ENCODE measurements around the gene CD99. TPM values are rescaled to one million over a fixed set of nuclear protein-coding genes. Genes with fewer than 3 reads are reported as not detected.

CD99 gene
- total and polyA plus RNA-seq, 2 of the 13 experiments (the other 11 are each of a cell fraction or from before 2014, with no cell fraction given): 78.8 to 111 TPM

- FAIRE-seq (no peak), ATAC-seq (no peak), DNase-seq (ENCODE audit: low spot score) (no peak)
- H2AFZ ChIP-seq (ENCODE audit: low read length): no peak overlapping the region
- BruUV-seq (replicated peaks): no TSS peak
- in situ Hi-C loops (cut with HindIII; ENCODE audit: extremely low pct_ligation_motif_present, low pct_unique_long_range_greater_than_20kb) (no loop called here), intact Hi-C loops (cut with micrococcal nuclease; ENCODE audit: unreplicated experiment) (no loop called here)
- peaks cover 38% of the 10 kb centered on the region for H3K4me1 ChIP-seq (ENCODE audit: insufficient read depth, low read length)
- TF ChIP-seq ZFAT (CRISPR knock-in tag; conservative IDR thresholded peaks at IDR 0.05) (no peak), ZBTB7A (CRISPR knock-in tag; IDR thresholded peaks at IDR 0.05) (no peak), NFKB2 (CRISPR knock-in tag; IDR thresholded peaks at IDR 0.05; ENCODE audit: borderline replicate concordance) (no peak), TCF7 (IDR thresholded peaks at IDR 0.05; ENCODE audit: low read depth) (peak; percentile 42; the same call in 1 of the 2 replicates), SRF (IDR thresholded peaks at IDR 0.05; ENCODE audit: low read depth, low read length) (peak; percentile 67; the same call in 1 of the 2 replicates), ZSCAN25 (CRISPR knock-in tag; IDR thresholded peaks at IDR 0.05) (no peak), NR1H2 (CRISPR knock-in tag; IDR thresholded peaks at IDR 0.05; ENCODE audit: borderline replicate concordance, low read depth) (no peak), THRA (CRISPR knock-in tag; IDR thresholded peaks at IDR 0.05; ENCODE audit: borderline replicate concordance) (peak; percentile 34; the same call in 1 of the 2 replicates)
- TF ChIP-seq, protein P1, sequence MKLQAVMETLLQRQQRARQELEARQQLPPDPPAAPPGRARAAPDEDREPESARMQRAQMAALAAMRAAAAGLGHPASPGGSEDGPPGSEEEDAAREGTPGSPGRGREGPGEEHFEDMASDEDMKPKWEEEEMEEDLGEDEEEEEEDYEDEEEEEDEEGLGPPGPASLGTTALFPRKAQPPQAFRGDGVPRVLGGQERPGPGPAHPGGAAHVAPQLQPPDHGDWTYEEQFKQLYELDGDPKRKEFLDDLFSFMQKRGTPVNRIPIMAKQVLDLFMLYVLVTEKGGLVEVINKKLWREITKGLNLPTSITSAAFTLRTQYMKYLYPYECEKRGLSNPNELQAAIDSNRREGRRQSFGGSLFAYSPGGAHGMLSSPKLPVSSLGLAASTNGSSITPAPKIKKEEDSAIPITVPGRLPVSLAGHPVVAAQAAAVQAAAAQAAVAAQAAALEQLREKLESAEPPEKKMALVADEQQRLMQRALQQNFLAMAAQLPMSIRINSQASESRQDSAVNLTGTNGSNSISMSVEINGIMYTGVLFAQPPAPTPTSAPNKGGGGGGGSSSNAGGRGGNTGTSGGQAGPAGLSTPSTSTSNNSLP (IDR thresholded peaks at IDR 0.05; ENCODE audit: low read depth, low read length): 0 out of 2 replicates have a peak, but pooled peaks have one; percentile 28
- TF ChIP-seq, protein P2, sequence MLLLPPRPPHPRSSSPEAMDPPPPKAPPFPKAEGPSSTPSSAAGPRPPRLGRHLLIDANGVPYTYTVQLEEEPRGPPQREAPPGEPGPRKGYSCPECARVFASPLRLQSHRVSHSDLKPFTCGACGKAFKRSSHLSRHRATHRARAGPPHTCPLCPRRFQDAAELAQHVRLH (CRISPR knock-in tag; IDR thresholded peaks at IDR 0.05; ENCODE audit: borderline replicate concordance, low read depth): no peak
- TF ChIP-seq, protein P3, sequence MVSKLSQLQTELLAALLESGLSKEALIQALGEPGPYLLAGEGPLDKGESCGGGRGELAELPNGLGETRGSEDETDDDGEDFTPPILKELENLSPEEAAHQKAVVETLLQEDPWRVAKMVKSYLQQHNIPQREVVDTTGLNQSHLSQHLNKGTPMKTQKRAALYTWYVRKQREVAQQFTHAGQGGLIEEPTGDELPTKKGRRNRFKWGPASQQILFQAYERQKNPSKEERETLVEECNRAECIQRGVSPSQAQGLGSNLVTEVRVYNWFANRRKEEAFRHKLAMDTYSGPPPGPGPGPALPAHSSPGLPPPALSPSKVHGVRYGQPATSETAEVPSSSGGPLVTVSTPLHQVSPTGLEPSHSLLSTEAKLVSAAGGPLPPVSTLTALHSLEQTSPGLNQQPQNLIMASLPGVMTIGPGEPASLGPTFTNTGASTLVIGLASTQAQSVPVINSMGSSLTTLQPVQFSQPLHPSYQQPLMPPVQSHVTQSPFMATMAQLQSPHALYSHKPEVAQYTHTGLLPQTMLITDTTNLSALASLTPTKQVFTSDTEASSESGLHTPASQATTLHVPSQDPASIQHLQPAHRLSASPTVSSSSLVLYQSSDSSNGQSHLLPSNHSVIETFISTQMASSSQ (IDR thresholded peaks at IDR 0.05; ENCODE audit: low read depth): 0 out of 2 replicates have a peak, but pooled peaks have one; percentile 48
- TF ChIP-seq, protein P3 (CRISPR knock-in tag; IDR thresholded peaks at IDR 0.05; ENCODE audit: borderline replicate concordance): no peak
- no peak overlapping the region for H3K4me3 ChIP-seq (replicated peaks in 1 of 3; ENCODE audit: insufficient read depth in 1 of 3, low read depth in 2 of 3, low read length in 3 of 3)
- 54% methylated on average over 7 of the region's 7 CpGs for WGBS (ENCODE audit: low lambda C conversion rate)
- H3K4me2 ChIP-seq (ENCODE audit: low read depth, low read length): no peak overlapping the region
- H3K27me3 ChIP-seq (ENCODE audit: control insufficient read depth in 1 of 2, insufficient read depth in 2 of 2, low read length in 2 of 2): no peaks in the 10 kb centered on the region
- H3K79me2 ChIP-seq (ENCODE audit: insufficient read depth, low read length): no peaks in the 10 kb centered on the region
- H3K36me3 ChIP-seq (replicated peaks in 1 of 2; ENCODE audit: control insufficient read depth in 1 of 2, insufficient read depth in 2 of 2, low read length in 2 of 2): no peaks in the 10 kb centered on the region
- H3K9ac ChIP-seq (ENCODE audit: insufficient read depth, low read depth, low read length): no peak overlapping the region
- POLR2A ChIA-PET: no interaction called here
- H4K20me1 ChIP-seq (ENCODE audit: insufficient read depth, low read length): no peaks in the 10 kb centered on the region
- CTCF ChIA-PET (ENCODE audit: low intra/inter-chr PET ratio, low total read pairs): no interaction called here
- no peaks in the 10 kb centered on the region for H3K9me3 ChIP-seq (ENCODE audit: low read length)
- no peak overlapping the region for H3K27ac ChIP-seq (ENCODE audit: extremely low read length, insufficient read depth, low read length)
Measured at GRCh38 chrX:2676794-2677675, 14.1 kb upstream of the CD99 start.

Data from HepG2 (cell line).